ENCODE data around the gene TTC6.
"Not testable (repeated sequence)": the region's sequence is repeated elsewhere in the genome, so short reads cannot be mapped to it uniquely, and the experiment has no call there.

TTC6 gene

GRCh38 chr14:37594971-37595808, at the start of gene TTC6, which contains the start of gene FOXA1:
TTC6 (plus strand) TSS chr14:37595629; CDS start chr14:37622065, 26,436 bp downstream.
FOXA1 (minus strand) TSS chr14:37595249; CDS start chr14:37594972, 277 bp downstream.
- DNase-seq, result no peak

- DNase-seq, result peak; percentile 28
Observed at GRCh38 chr14:37546621-37547447, 48.6 kb upstream of the TTC6 start.

- DNase-seq, result peak; percentile 78
Observed at GRCh38 chr14:37550511-37550910, 44.9 kb upstream of the TTC6 start.

GRCh38 chr14:37551119-37551518, 44.3 kb upstream of the TTC6 start:
- DNase-seq, result no peak

GRCh38 chr14:37553935-37554550, 41.4 kb upstream of the TTC6 start:
- DNase-seq, result no peak

GRCh38 chr14:37555596-37555995, 39.8 kb upstream of the TTC6 start:
- not testable (repeated sequence) for DNase-seq

- no peak for DNase-seq
Observed at GRCh38 chr14:37558740-37559139, 36.7 kb upstream of the TTC6 start.

GRCh38 chr14:37559386-37559785, 36.0 kb upstream of the TTC6 start:
- peak; percentile 3 for DNase-seq

- no peak for DNase-seq
Observed at GRCh38 chr14:37563189-37563588, 32.2 kb upstream of the TTC6 start.

- DNase-seq, result no peak
Observed at GRCh38 chr14:37565550-37565949, 29.9 kb upstream of the TTC6 start.

GRCh38 chr14:37566811-37567371, 28.5 kb upstream of the TTC6 start:
- DNase-seq, result no peak

GRCh38 chr14:37569729-37570128, 25.7 kb upstream of the TTC6 start:
- no peak for DNase-seq

- no peak for DNase-seq
Observed at GRCh38 chr14:37571391-37571790, 24.0 kb upstream of the TTC6 start.

GRCh38 chr14:37573356-37573755, 22.1 kb upstream of the TTC6 start:
- DNase-seq, result no peak

- DNase-seq, result no peak
Observed at GRCh38 chr14:37579274-37579673, 16.2 kb upstream of the TTC6 start.

- DNase-seq, result no peak
Observed at GRCh38 chr14:37580146-37580545, 15.3 kb upstream of the TTC6 start.

GRCh38 chr14:37583358-37584210, 11.8 kb upstream of the TTC6 start:
- DNase-seq, result no peak

- DNase-seq, result no peak
Observed at GRCh38 chr14:37584211-37585100, 11.0 kb upstream of the TTC6 start.

- no peak for DNase-seq
Observed at GRCh38 chr14:37585101-37585511, 10.3 kb upstream of the TTC6 start.

GRCh38 chr14:37585971-37586796, 9.2 kb upstream of the TTC6 start:
- DNase-seq, result no peak
